Measurements from ENCODE around the gene MPP3. TPM values are rescaled to one million over a fixed set of nuclear protein-coding genes. Genes with fewer than 3 reads are reported as not detected.

Gene MPP3
- total RNA-seq, 3 donors from 2014 or later (not counting 1 experiment from before 2014, with no cell fraction given) = not detected

GRCh38 chr17:43857957-43858600 is 25.1 kb upstream of the MPP3 start:
- Mint-ChIP-seq H3K4me3 (no peak overlapping the region), H3K27me3 (ENCODE audit: low read depth in 2 of 2) (peaks cover 0 to 4% of the 10 kb centered on the region in 2 donors), H3K27ac (no peak overlapping the region), H3K9me3 (no peaks in the 10 kb centered on the region), H3K36me3 (no peaks in the 10 kb centered on the region), H3K4me1 (no peaks in the 10 kb centered on the region)
- Histone ChIP-seq H3K36me3 (ENCODE audit: control insufficient read depth, insufficient read depth, low read length) (no peaks in the 10 kb centered on the region), H3K27me3 (ENCODE audit: control insufficient read depth, insufficient read depth, low read length) (peaks cover 2% of the 10 kb centered on the region), H3K4me3 (ENCODE audit: low read length) (no peak overlapping the region), H3K9me3 (ENCODE audit: control insufficient read depth, insufficient read depth, low read length) (peaks cover 3% of the 10 kb centered on the region), H3K4me1 (ENCODE audit: control insufficient read depth, insufficient read depth, low read length) (no peaks in the 10 kb centered on the region), H3K27ac (ENCODE audit: low read length) (no peak overlapping the region)
- DNase-seq = no peak
- no peak for ATAC-seq
- no peak for TF ChIP-seq CTCF (IDR thresholded peaks at IDR 0.05)
- whole genome bisulfite sequencing (ENCODE audit: insufficient coverage) = 72% methylated on average over 12 of the region's 12 CpGs
- intact Hi-C loops (cut with micrococcal nuclease) = no loop called here

GRCh38 chr17:43857141-43857540 is 24.2 kb upstream of the MPP3 start:
- Histone ChIP-seq H3K27ac (ENCODE audit: low read length) (no peak overlapping the region), H3K27me3 (ENCODE audit: control insufficient read depth, insufficient read depth, low read length) (peaks cover 2% of the 10 kb centered on the region), H3K4me3 (ENCODE audit: low read length) (no peak overlapping the region), H3K4me1 (ENCODE audit: control insufficient read depth, insufficient read depth, low read length) (no peaks in the 10 kb centered on the region), H3K36me3 (ENCODE audit: control insufficient read depth, insufficient read depth, low read length) (no peaks in the 10 kb centered on the region), H3K9me3 (ENCODE audit: control insufficient read depth, insufficient read depth, low read length) (peaks cover 3% of the 10 kb centered on the region)
- H3K36me3 Mint-ChIP-seq = no peaks in the 10 kb centered on the region
- peaks cover 0 to 4% of the 10 kb centered on the region in 2 donors for H3K27me3 Mint-ChIP-seq (ENCODE audit: low read depth in 2 of 2)
- no peak for ATAC-seq
- no peak for DNase-seq
- no peak overlapping the region for H3K27ac Mint-ChIP-seq
- no peak for TF ChIP-seq CTCF (IDR thresholded peaks at IDR 0.05)
- H3K4me1 Mint-ChIP-seq = no peaks in the 10 kb centered on the region
- intact Hi-C loops (cut with micrococcal nuclease) = no loop called here
- 89% methylated on average over 5 of the region's 5 CpGs for WGBS (ENCODE audit: insufficient coverage)
- H3K9me3 Mint-ChIP-seq = no peaks in the 10 kb centered on the region
- H3K4me3 Mint-ChIP-seq = no peak overlapping the region

- no peak overlapping the region for H3K4me3 ChIP-seq (ENCODE audit: low read length)
- no peak overlapping the region for H3K4me3 Mint-ChIP-seq
- DNase-seq (no peak), ATAC-seq (no peak)
- H3K9me3 ChIP-seq (ENCODE audit: control insufficient read depth, insufficient read depth, low read length) = peaks cover 3% of the 10 kb centered on the region
- TF ChIP-seq CTCF (IDR thresholded peaks at IDR 0.05) = no peak
- no peak overlapping the region for H3K27ac ChIP-seq (ENCODE audit: low read length)
- no peak overlapping the region for H3K27ac Mint-ChIP-seq
- no peaks in the 10 kb centered on the region for H3K4me1 ChIP-seq (ENCODE audit: control insufficient read depth, insufficient read depth, low read length)
- H3K36me3 Mint-ChIP-seq = no peaks in the 10 kb centered on the region
- H3K4me1 Mint-ChIP-seq = no peaks in the 10 kb centered on the region
- H3K27me3 ChIP-seq (ENCODE audit: control insufficient read depth, insufficient read depth, low read length) = peaks cover 2% of the 10 kb centered on the region
- intact Hi-C loops (cut with micrococcal nuclease) = no loop called here
- H3K27me3 Mint-ChIP-seq (ENCODE audit: low read depth in 2 of 2) = peaks cover 0 to 9% of the 10 kb centered on the region in 2 donors
- no peaks in the 10 kb centered on the region for H3K36me3 ChIP-seq (ENCODE audit: control insufficient read depth, insufficient read depth, low read length)
- 98% methylated on average over 3 of the region's 3 CpGs for WGBS (ENCODE audit: insufficient coverage)
- H3K9me3 Mint-ChIP-seq = no peaks in the 10 kb centered on the region
These were observed 23.2 kb upstream of the MPP3 start for GRCh38 chr17:43856141-43856540.

GRCh38 chr17:43855061-43855460 is 22.1 kb upstream of the MPP3 start:
- Mint-ChIP-seq H3K27ac (no peak overlapping the region), H3K4me1 (no peaks in the 10 kb centered on the region), H3K4me3 (no peak overlapping the region), H3K9me3 (no peaks in the 10 kb centered on the region), H3K27me3 (ENCODE audit: low read depth in 2 of 2) (peaks cover 0 to 9% of the 10 kb centered on the region in 2 donors), H3K36me3 (no peaks in the 10 kb centered on the region)
- Histone ChIP-seq H3K4me1 (ENCODE audit: control insufficient read depth, insufficient read depth, low read length) (no peaks in the 10 kb centered on the region), H3K4me3 (ENCODE audit: low read length) (no peak overlapping the region), H3K36me3 (ENCODE audit: control insufficient read depth, insufficient read depth, low read length) (no peaks in the 10 kb centered on the region), H3K27me3 (ENCODE audit: control insufficient read depth, insufficient read depth, low read length) (peaks cover 2% of the 10 kb centered on the region), H3K9me3 (ENCODE audit: control insufficient read depth, insufficient read depth, low read length) (peaks cover 3% of the 10 kb centered on the region), H3K27ac (ENCODE audit: low read length) (no peak overlapping the region)
- intact Hi-C loops (cut with micrococcal nuclease) = no loop called here
- TF ChIP-seq CTCF (IDR thresholded peaks at IDR 0.05) = no peak
- no peak for DNase-seq
- WGBS (ENCODE audit: insufficient coverage) = 96% methylated on average over 9 of the region's 9 CpGs
- ATAC-seq = no peak
